ENCODE results near the gene ARHGEF1.

The ARHGEF1 gene

GRCh38 chr19:41892173-41892902, 9.4 kb downstream of the ARHGEF1 start:
- peaks cover 89% of the 10 kb centered on the region for H3K36me3 ChIP-seq (ENCODE audit: insufficient read depth, low read length)
- no peak overlapping the region for H3K4me2 ChIP-seq (ENCODE audit: insufficient read depth, low read length)
- H3K27me3 ChIP-seq (ENCODE audit: insufficient read depth, low read length, poor library complexity): no peaks in the 10 kb centered on the region
- TF ChIP-seq CTCF (IDR thresholded peaks at IDR 0.05; ENCODE audit: borderline replicate concordance, extremely low read depth, low read length, poor library complexity, severe bottlenecking) (no peak), EZH2 (IDR thresholded peaks at IDR 0.05; ENCODE audit: borderline replicate concordance, low read depth, low read length, severe bottlenecking) (no peak)
- H3K79me2 ChIP-seq (ENCODE audit: insufficient read depth, low read length): peaks cover 78% of the 10 kb centered on the region
- ATAC-seq (ENCODE audit: insufficient read depth, low read depth) (no peak), DNase-seq (no peak)
- H3K4me1 ChIP-seq (ENCODE audit: insufficient read depth, low read length): peaks cover 35% of the 10 kb centered on the region
- no peak overlapping the region for H3K9ac ChIP-seq (ENCODE audit: low read depth, low read length)
- peak overlapping the region; percentile 54 for H3K27ac ChIP-seq (ENCODE audit: low read length)
- no peaks in the 10 kb centered on the region for H3K9me3 ChIP-seq (ENCODE audit: insufficient read depth, low read length, severe bottlenecking)
- peaks cover 62% of the 10 kb centered on the region for H4K20me1 ChIP-seq (ENCODE audit: insufficient read depth, low read length)
- H3K4me3 ChIP-seq (ENCODE audit: low read depth in 1 of 2, low read length in 2 of 2): no peak overlapping the region
- no peak overlapping the region for H2AFZ ChIP-seq (ENCODE audit: low read depth, low read length)

GRCh38 chr19:41893899-41894298, 10.9 kb downstream of the ARHGEF1 start:
- Histone ChIP-seq H3K9me3 (ENCODE audit: insufficient read depth, low read length, severe bottlenecking) (no peaks in the 10 kb centered on the region), H3K4me3 (ENCODE audit: low read depth in 1 of 2, low read length in 2 of 2) (no peak overlapping the region), H3K36me3 (ENCODE audit: insufficient read depth, low read length) (peaks cover 91% of the 10 kb centered on the region), H4K20me1 (ENCODE audit: insufficient read depth, low read length) (peaks cover 63% of the 10 kb centered on the region), H3K27me3 (ENCODE audit: insufficient read depth, low read length, poor library complexity) (no peaks in the 10 kb centered on the region), H3K27ac (ENCODE audit: low read length) (0 out of 2 replicates have a peak overlapping the region, but pooled peaks have one; percentile 31), H3K79me2 (ENCODE audit: insufficient read depth, low read length) (peaks cover 71% of the 10 kb centered on the region), H3K4me1 (ENCODE audit: insufficient read depth, low read length) (peaks cover 20% of the 10 kb centered on the region), H3K9ac (ENCODE audit: low read depth, low read length) (no peak overlapping the region), H2AFZ (ENCODE audit: low read depth, low read length) (no peak overlapping the region), H3K4me2 (ENCODE audit: insufficient read depth, low read length) (no peak overlapping the region)
- ATAC-seq (ENCODE audit: insufficient read depth, low read depth): peak; percentile 57
- TF ChIP-seq EZH2 (IDR thresholded peaks at IDR 0.05; ENCODE audit: borderline replicate concordance, low read depth, low read length, severe bottlenecking): no peak
- peak; percentile 54 for TF ChIP-seq CTCF (IDR thresholded peaks at IDR 0.05; ENCODE audit: borderline replicate concordance, extremely low read depth, low read length, poor library complexity, severe bottlenecking)
- DNase-seq: peak; percentile 51

- Histone ChIP-seq H3K27me3 (ENCODE audit: insufficient read depth, low read length, poor library complexity) (no peaks in the 10 kb centered on the region), H3K9me3 (ENCODE audit: insufficient read depth, low read length, severe bottlenecking) (no peaks in the 10 kb centered on the region), H3K27ac (ENCODE audit: low read length) (no peak overlapping the region)
Observed at GRCh38 chr19:41894350-41894749, 11.4 kb downstream of the ARHGEF1 start.

More at GRCh38 chr19:41894350-41894749, 11.4 kb downstream of the ARHGEF1 start:
- Histone ChIP-seq H3K79me2 (ENCODE audit: insufficient read depth, low read length) (peaks cover 69% of the 10 kb centered on the region), H2AFZ (ENCODE audit: low read depth, low read length) (no peak overlapping the region), H3K4me1 (ENCODE audit: insufficient read depth, low read length) (peaks cover 16% of the 10 kb centered on the region; the same call in 1 of the 2 replicates), H4K20me1 (ENCODE audit: insufficient read depth, low read length) (peaks cover 58% of the 10 kb centered on the region), H3K4me3 (ENCODE audit: low read depth in 1 of 2, low read length in 2 of 2) (no peak overlapping the region), H3K4me2 (ENCODE audit: insufficient read depth, low read length) (no peak overlapping the region), H3K36me3 (ENCODE audit: insufficient read depth, low read length) (peaks cover 91% of the 10 kb centered on the region), H3K9ac (ENCODE audit: low read depth, low read length) (no peak overlapping the region)
- ATAC-seq (ENCODE audit: insufficient read depth, low read depth): no peak
- no peak for TF ChIP-seq EZH2 (IDR thresholded peaks at IDR 0.05; ENCODE audit: borderline replicate concordance, low read depth, low read length, severe bottlenecking)
- TF ChIP-seq CTCF (IDR thresholded peaks at IDR 0.05; ENCODE audit: borderline replicate concordance, extremely low read depth, low read length, poor library complexity, severe bottlenecking): no peak
- no peak for DNase-seq
